Measurements from ENCODE around the gene UBN1. TPM values are rescaled to one million over a fixed set of nuclear protein-coding genes. Genes with fewer than 3 reads are reported as not detected.
A peak's percentile ranks its signal among the peaks of the same experiment; 100 is the strongest.

Gene UBN1
- total and polyA plus RNA-seq, 2 experiments from 2014 or later: 21.4 to 33.4 TPM

DNA sequence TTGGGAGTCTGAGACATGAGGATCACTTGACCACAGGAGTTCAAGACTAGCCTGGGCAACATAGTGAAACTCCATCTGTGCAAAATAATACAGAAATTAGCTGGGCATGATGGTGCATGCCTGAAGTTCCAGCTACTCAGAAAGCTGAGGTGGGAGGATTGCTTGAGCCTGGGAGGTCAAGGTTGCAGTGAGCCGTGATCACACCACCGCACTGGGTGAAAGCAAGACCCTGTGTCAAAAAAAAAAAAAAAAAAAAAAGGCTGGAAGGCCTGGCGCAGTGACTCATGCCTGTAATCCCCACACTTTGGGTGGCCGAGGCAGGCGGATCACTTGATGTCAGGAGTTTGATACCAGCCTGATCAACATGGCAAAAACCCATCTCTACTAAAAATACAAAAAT is 8.1 kb downstream of the UBN1 start:
- Histone ChIP-seq H3K27ac (no peak overlapping the region), H3K4me1 (ENCODE audit: low read depth) (peaks cover 3% of the 10 kb centered on the region), H3K9me3 (ENCODE audit: low read depth) (no peaks in the 10 kb centered on the region), H3K36me3 (peaks cover 49% of the 10 kb centered on the region), H3K4me3 (no peak overlapping the region), H3K27me3 (no peaks in the 10 kb centered on the region)
- TF ChIP-seq, protein P1, sequence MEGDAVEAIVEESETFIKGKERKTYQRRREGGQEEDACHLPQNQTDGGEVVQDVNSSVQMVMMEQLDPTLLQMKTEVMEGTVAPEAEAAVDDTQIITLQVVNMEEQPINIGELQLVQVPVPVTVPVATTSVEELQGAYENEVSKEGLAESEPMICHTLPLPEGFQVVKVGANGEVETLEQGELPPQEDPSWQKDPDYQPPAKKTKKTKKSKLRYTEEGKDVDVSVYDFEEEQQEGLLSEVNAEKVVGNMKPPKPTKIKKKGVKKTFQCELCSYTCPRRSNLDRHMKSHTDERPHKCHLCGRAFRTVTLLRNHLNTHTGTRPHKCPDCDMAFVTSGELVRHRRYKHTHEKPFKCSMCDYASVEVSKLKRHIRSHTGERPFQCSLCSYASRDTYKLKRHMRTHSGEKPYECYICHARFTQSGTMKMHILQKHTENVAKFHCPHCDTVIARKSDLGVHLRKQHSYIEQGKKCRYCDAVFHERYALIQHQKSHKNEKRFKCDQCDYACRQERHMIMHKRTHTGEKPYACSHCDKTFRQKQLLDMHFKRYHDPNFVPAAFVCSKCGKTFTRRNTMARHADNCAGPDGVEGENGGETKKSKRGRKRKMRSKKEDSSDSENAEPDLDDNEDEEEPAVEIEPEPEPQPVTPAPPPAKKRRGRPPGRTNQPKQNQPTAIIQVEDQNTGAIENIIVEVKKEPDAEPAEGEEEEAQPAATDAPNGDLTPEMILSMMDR (IDR thresholded peaks at IDR 0.05; ENCODE audit: low read depth, low read length): no peak
- DNase-seq (ENCODE audit: low read depth in 1 of 2, low spot score in 1 of 2): no peak

DNA sequence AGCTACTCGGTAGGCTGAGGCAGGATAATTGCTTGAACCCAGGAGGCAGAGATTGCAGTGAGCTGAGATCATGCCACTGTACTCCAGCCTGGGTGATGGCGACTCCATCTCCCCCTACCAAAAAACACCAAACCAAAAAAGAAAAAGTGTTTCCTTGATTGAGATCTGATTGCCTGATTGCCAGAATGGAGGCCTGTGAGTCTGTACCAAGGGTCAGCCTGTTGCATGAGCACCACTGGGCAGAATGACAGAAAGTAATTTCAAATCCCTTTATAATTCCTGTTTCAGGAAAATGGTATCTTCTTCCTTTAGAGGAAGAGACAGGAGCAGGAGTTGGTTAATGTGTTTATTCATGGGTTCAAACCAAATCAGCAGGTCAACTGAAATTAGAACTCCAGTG is 8.5 kb downstream of the UBN1 start:
- TF ChIP-seq, protein P1 (IDR thresholded peaks at IDR 0.05; ENCODE audit: low read depth, low read length): no peak
- Histone ChIP-seq H3K9me3 (ENCODE audit: low read depth) (no peaks in the 10 kb centered on the region), H3K36me3 (peaks cover 52% of the 10 kb centered on the region), H3K4me1 (ENCODE audit: low read depth) (no peaks in the 10 kb centered on the region), H3K27ac (no peak overlapping the region), H3K4me3 (no peak overlapping the region), H3K27me3 (no peaks in the 10 kb centered on the region)
- DNase-seq (ENCODE audit: low read depth in 1 of 2, low spot score in 1 of 2): no peak

DNA sequence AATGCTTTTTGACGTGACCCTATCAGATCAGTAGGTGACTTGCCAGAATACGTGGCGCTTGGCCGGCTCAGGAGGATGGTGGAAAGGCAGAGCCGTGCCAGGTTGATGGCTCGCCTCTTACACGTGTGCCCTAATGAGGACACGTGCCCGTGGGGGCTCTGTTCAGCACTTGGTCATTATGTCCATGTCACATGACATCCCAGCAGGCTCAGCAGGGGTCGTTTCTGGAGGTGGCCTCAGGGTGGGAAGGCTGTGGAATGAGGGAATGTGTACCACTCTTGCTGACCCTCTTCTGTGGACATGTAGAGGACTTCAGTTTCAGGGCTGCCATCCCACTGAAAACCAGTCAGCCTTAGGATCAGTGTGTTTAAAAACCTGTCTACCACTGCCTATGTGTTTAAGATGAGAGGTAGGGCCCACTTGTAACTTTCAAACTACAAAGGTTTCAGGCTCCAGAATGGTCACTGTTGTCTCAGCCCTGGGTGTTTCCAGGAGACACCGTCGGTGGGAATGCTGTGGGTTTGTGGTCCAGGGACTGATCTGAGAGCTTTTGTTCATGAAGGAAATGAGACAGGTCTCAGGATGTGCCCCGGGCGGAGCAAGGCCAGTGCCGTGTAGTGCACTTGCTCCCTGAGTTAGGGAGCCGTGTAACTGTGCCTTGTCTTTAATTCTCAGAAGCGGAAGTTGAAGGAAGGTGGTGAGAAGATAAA is 12.1 kb downstream of the UBN1 start:
- H3K4me3 ChIP-seq: no peak overlapping the region
- no peaks in the 10 kb centered on the region for H3K9me3 ChIP-seq (ENCODE audit: low read depth)
- no peaks in the 10 kb centered on the region for H3K4me1 ChIP-seq (ENCODE audit: low read depth)
- DNase-seq (ENCODE audit: low read depth in 1 of 2, low spot score in 1 of 2): no peak
- H3K27ac ChIP-seq: no peak overlapping the region
- H3K36me3 ChIP-seq: peaks cover 66% of the 10 kb centered on the region
- TF ChIP-seq, protein P1 (IDR thresholded peaks at IDR 0.05; ENCODE audit: low read depth, low read length): no peak
- H3K27me3 ChIP-seq: no peaks in the 10 kb centered on the region

DNA sequence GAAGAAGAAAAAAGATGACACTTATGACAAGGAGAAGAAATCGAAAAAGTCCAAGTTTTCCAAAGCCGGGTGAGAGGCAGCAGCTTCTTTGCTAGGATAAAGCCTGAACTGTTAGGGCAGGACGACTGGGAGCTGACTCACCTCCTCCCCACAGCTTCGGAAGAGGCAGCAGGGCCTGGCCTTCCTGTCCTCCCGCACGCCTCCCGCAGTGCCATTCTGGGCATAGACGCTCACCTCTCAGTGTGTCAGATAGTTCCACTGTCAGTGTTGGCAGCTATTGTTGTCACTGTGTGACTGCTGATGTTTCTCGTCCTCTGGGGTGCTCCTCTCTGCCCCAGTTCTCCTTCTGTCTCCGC is 12.6 kb downstream of the UBN1 start:
- DNase-seq (ENCODE audit: low read depth in 1 of 2, low spot score in 1 of 2): peak in 1 of 2 donors; percentile 14
- Histone ChIP-seq H3K27me3 (no peaks in the 10 kb centered on the region), H3K36me3 (peaks cover 67% of the 10 kb centered on the region), H3K9me3 (ENCODE audit: low read depth) (no peaks in the 10 kb centered on the region), H3K4me3 (no peak overlapping the region), H3K4me1 (ENCODE audit: low read depth) (no peaks in the 10 kb centered on the region), H3K27ac (no peak overlapping the region)
- TF ChIP-seq, protein P1 (IDR thresholded peaks at IDR 0.05; ENCODE audit: low read depth, low read length): no peak

DNA sequence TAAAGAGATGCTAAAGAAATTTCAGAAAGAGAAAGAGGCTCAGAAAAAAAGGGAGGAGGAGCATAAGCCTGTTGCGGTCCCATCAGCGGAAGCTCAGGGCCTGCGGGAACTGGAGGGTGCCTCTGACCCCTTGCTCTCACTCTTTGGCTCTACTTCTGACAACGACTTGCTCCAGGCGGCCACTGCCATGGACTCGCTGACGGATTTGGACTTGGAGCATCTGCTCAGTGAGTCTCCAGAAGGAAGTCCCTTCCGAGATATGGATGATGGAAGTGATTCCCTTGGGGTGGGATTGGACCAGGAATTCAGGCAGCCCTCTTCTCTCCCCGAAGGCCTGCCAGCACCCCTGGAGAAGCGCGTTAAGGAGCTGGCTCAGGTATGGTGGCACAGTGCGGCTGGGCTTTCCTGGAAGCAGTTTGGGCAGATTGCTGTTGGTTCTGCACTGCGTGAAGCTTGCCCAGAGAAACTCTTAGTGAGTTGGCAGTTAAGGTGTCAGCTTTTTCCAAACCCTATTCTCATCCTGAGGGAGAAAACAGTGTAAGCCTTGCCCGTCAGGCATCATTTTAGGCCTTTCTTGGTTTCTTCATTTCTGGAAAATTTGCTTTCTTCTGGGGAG is 13.6 kb downstream of the UBN1 start:
- peaks cover 61% of the 10 kb centered on the region for H3K36me3 ChIP-seq
- no peaks in the 10 kb centered on the region for H3K27me3 ChIP-seq
- no peak for DNase-seq (ENCODE audit: low read depth in 1 of 2, low spot score in 1 of 2)
- H3K9me3 ChIP-seq (ENCODE audit: low read depth): no peaks in the 10 kb centered on the region
- no peaks in the 10 kb centered on the region for H3K4me1 ChIP-seq (ENCODE audit: low read depth)
- no peak overlapping the region for H3K27ac ChIP-seq
- no peak overlapping the region for H3K4me3 ChIP-seq
- TF ChIP-seq, protein P1 (IDR thresholded peaks at IDR 0.05; ENCODE audit: low read depth, low read length): no peak

All from cardiac muscle cell (in vitro differentiated cells and primary cell).